Fibroblast of lung (primary cell): ENCODE results near the gene BCLAF1. TPM values are rescaled to one million over a fixed set of nuclear protein-coding genes. Genes with fewer than 3 reads are reported as not detected.

Experiments used
- DNase-seq, 2 donors: peaks; one replicate each; pipeline versions ENCODE4 v3.0.0 to v3.0.0-alpha.2; 2010; ENCODE audit warnings: low read depth in 2 of 2
- H2AFZ ChIP-seq: 2 replicates; pipeline ENCODE4 v1.5.1; 2012; ENCODE audit warnings: low read length, control low read depth, inconsistent platforms
- H3K27ac ChIP-seq: 2 replicates; pipeline ENCODE4 v1.5.1; 2011; ENCODE audit warnings: low read length, control low read depth; ENCODE audit not compliant: insufficient read depth
- H3K27me3 ChIP-seq: 2 replicates; pipeline ENCODE4 v1.5.1; 2011; ENCODE audit warnings: mild to moderate bottlenecking, low read length; ENCODE audit not compliant: control insufficient read depth, insufficient read depth
- H3K36me3 ChIP-seq: 2 replicates; pipeline ENCODE4 v1.5.1; 2011; ENCODE audit warnings: low read length; ENCODE audit not compliant: control insufficient read depth, insufficient read depth
- H3K4me1 ChIP-seq: 2 replicates; pipeline ENCODE4 v1.5.1; 2011; ENCODE audit warnings: low read length; ENCODE audit not compliant: control insufficient read depth, insufficient read depth; ENCODE audit errors: extremely low read depth
- H3K4me2 ChIP-seq: 2 replicates; pipeline ENCODE4 v1.5.1; 2011; ENCODE audit warnings: low read length, control low read depth; ENCODE audit not compliant: insufficient read depth; ENCODE audit errors: extremely low read depth
- H3K4me3 ChIP-seq, 4 experiments: fragments of 200-600 bp in 1 of 4; sonication (generic) in 1 of 4; replicated peaks in 1 of 4; 2 replicates each; pipeline ENCODE4 v1.5.1; 2011 to 2016; ENCODE audit warnings: low read length in 4 of 4, low read depth in 3 of 4, mild to moderate bottlenecking in 3 of 4, control low read depth in 2 of 4, inconsistent platforms in 1 of 4, mixed read lengths in 1 of 4; ENCODE audit not compliant: insufficient read depth in 1 of 4; ENCODE audit errors: control extremely low read depth in 1 of 4
- H3K79me2 ChIP-seq: 2 replicates; pipeline ENCODE4 v1.5.1; 2012; ENCODE audit warnings: mild to moderate bottlenecking, low read length, inconsistent platforms; ENCODE audit not compliant: control insufficient read depth, insufficient read depth
- H3K9ac ChIP-seq: 2 replicates; pipeline ENCODE4 v1.5.1; 2011; ENCODE audit warnings: mild to moderate bottlenecking, low read length, control low read depth; ENCODE audit not compliant: insufficient read depth
- H3K9me3 ChIP-seq: 2 replicates; pipeline ENCODE4 v1.5.1; 2012; ENCODE audit warnings: low read depth, low read length; ENCODE audit not compliant: control insufficient read depth, insufficient read depth
- H4K20me1 ChIP-seq: 2 replicates; pipeline ENCODE4 v1.5.1; 2011; ENCODE audit warnings: low read length; ENCODE audit not compliant: control insufficient read depth, insufficient read depth; ENCODE audit errors: extremely low read depth
- EZH2 ChIP-seq: IDR thresholded peaks from 2 replicates; pipeline ENCODE4 v1.5.1; 2012; ENCODE audit warnings: low read length, control low read depth, mild to moderate bottlenecking; ENCODE audit errors: missing control alignments
- polyA minus RNA-seq: library from RNA; depleted of rRNA, polyadenylated mRNA; stranded (reverse); fragments of >200 nt; gene quantifications from 2 replicates; pipeline ENCODE4 v1.2.3, GENCODE V29; 2011; ENCODE audit warnings: low replicate concordance
- polyA plus RNA-seq, 2 donors: library from polyadenylated mRNA; depleted of rRNA in 1 of 2; stranded (reverse) in 1 of 2; unstranded in 1 of 2; fragments of >200 nt; gene quantifications; 2 replicates each; pipeline ENCODE4 v1.2.1, GENCODE V29; 2011 to 2012; ENCODE audit warnings: missing spikeins in 1 of 2
- total RNA-seq: library from RNA; depleted of rRNA; stranded (reverse); fragments of >200 nt; gene quantifications from 2 replicates; pipeline ENCODE4 v1.2.1, GENCODE V29; 2014
- TF ChIP-seq, protein P1 (sequence below), 2 donors: IDR thresholded peaks in 1 of 2; conservative IDR thresholded peaks in 1 of 2; 1 replicate in 1 of 2; 2 replicates in 1 of 2; pipeline ENCODE4 v1.5.1; 2011 to 2012; ENCODE audit warnings: low read length in 2 of 2, control low read depth in 1 of 2, inconsistent platforms in 1 of 2, low read depth in 1 of 2, mild to moderate bottlenecking in 1 of 2

The BCLAF1 gene, protein sequence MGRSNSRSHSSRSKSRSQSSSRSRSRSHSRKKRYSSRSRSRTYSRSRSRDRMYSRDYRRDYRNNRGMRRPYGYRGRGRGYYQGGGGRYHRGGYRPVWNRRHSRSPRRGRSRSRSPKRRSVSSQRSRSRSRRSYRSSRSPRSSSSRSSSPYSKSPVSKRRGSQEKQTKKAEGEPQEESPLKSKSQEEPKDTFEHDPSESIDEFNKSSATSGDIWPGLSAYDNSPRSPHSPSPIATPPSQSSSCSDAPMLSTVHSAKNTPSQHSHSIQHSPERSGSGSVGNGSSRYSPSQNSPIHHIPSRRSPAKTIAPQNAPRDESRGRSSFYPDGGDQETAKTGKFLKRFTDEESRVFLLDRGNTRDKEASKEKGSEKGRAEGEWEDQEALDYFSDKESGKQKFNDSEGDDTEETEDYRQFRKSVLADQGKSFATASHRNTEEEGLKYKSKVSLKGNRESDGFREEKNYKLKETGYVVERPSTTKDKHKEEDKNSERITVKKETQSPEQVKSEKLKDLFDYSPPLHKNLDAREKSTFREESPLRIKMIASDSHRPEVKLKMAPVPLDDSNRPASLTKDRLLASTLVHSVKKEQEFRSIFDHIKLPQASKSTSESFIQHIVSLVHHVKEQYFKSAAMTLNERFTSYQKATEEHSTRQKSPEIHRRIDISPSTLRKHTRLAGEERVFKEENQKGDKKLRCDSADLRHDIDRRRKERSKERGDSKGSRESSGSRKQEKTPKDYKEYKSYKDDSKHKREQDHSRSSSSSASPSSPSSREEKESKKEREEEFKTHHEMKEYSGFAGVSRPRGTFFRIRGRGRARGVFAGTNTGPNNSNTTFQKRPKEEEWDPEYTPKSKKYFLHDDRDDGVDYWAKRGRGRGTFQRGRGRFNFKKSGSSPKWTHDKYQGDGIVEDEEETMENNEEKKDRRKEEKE
- total RNA-seq (69.9 and 82.6 TPM in 2 replicates), polyA plus RNA-seq (99.8 and 102 TPM in 2 replicates), polyA minus RNA-seq (16.7 and 48.2 TPM in 2 replicates)
- 88.3 and 99.2 TPM in 2 replicates for polyA plus RNA-seq (2012)

DNA sequence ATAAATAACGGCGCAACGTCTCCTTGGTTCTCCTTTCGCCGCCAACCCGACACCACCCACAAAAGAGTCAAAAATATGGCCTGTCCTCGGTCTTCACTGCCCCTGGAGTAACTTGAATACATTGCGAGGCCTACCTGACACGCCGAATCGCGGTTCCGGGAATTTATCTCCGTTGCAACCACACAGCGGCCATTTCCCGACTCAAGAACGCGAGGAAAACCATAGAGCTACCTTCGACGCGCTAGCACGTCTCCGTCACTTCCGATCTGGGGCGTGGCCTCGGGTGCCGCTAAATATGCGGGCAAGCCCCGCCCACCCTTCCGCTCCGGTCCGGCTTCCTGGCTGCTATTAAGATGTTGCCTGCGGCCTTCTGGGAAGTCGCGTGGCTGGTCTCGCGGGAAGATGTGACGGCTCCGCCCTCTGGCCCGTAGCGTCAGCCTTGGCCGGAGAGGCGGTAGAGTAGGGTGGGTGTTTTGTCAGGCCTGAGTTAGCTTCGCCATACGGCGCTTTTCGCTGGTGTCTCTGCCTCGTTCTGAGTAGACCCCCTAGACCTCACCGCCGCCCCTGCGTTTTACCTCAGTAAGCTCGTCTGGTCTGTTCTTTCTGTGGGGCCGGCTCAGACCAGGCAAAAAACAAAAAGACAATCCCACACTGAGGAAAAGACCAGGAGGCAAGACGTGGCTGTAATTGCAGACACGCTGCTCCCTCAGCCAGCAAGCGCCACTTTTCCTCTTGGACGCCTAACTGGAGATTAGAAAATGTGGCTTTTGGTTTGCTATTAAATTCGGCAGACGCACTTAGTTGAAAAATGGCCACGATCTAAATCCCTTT is at the start of gene BCLAF1:
Gene BCLAF1, minus strand, starts transcription at position 268 of the 831 bp plus-strand sequence. CDS start 9,980 bp downstream, outside the sequence.
- TF ChIP-seq EZH2: no peak
- TF ChIP-seq, protein P1, sequence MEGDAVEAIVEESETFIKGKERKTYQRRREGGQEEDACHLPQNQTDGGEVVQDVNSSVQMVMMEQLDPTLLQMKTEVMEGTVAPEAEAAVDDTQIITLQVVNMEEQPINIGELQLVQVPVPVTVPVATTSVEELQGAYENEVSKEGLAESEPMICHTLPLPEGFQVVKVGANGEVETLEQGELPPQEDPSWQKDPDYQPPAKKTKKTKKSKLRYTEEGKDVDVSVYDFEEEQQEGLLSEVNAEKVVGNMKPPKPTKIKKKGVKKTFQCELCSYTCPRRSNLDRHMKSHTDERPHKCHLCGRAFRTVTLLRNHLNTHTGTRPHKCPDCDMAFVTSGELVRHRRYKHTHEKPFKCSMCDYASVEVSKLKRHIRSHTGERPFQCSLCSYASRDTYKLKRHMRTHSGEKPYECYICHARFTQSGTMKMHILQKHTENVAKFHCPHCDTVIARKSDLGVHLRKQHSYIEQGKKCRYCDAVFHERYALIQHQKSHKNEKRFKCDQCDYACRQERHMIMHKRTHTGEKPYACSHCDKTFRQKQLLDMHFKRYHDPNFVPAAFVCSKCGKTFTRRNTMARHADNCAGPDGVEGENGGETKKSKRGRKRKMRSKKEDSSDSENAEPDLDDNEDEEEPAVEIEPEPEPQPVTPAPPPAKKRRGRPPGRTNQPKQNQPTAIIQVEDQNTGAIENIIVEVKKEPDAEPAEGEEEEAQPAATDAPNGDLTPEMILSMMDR (conservative IDR thresholded peaks at IDR 0.05 in 1 of 2, IDR thresholded peaks at IDR 0.05 in 1 of 2; ENCODE audit: low read depth in 1 of 2, low read length in 2 of 2): no peak
- no peaks in the 10 kb centered on the region for H3K36me3 ChIP-seq
- no peaks in the 10 kb centered on the region for H3K9me3 ChIP-seq
- H4K20me1 ChIP-seq: peaks cover under 1% of the 10 kb centered on the region
- DNase-seq: peak; percentile 99 to 100
- H3K4me1 ChIP-seq: peaks cover 3% of the 10 kb centered on the region
- H3K27me3 ChIP-seq: no peaks in the 10 kb centered on the region
- peak within 1 kb of the TSS; percentile 58 for H2AFZ ChIP-seq
- peaks cover 46% of the 10 kb centered on the region for H3K79me2 ChIP-seq
- peak within 1 kb of the TSS; percentile 100 for H3K27ac ChIP-seq
- peak within 1 kb of the TSS; percentile 89 to 99 (median 98) for H3K4me3 ChIP-seq
- H3K9ac ChIP-seq: peak within 1 kb of the TSS; percentile 100
- peak within 1 kb of the TSS; percentile 97 for H3K4me2 ChIP-seq

DNA sequence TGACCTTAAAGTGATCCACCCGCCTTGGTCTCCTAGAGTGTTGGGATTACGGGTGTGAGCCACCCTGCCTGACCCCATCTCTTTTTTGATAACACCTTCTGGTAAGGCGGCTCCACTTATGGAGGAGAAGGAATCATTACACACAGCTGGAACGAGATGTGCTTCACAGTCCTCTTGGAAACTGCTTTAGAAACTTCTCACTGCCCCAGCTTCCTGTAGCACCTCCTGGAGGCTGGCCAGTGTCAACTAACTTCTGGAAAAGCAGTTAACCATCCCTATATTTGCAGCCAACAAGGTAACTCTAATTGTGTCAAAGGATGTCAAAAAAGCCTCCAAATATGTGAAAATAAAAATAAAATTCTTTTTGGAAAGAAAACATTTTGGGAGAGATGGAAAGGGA is 48.8 kb upstream of the BCLAF1 start:
- Histone ChIP-seq H3K4me2 (no peak overlapping the region), H3K27me3 (no peaks in the 10 kb centered on the region), H2AFZ (no peak overlapping the region), H3K27ac (no peak overlapping the region), H3K9ac (no peak overlapping the region), H3K4me1 (no peaks in the 10 kb centered on the region), H3K4me3 (no peak overlapping the region), H3K36me3 (no peaks in the 10 kb centered on the region), H3K79me2 (no peaks in the 10 kb centered on the region), H3K9me3 (no peaks in the 10 kb centered on the region), H4K20me1 (no peaks in the 10 kb centered on the region)
- no peak for TF ChIP-seq EZH2
- TF ChIP-seq, protein P1 (conservative IDR thresholded peaks at IDR 0.05 in 1 of 2, IDR thresholded peaks at IDR 0.05 in 1 of 2; ENCODE audit: low read depth in 1 of 2, low read length in 2 of 2): no peak
- no peak for DNase-seq
